Measurements from ENCODE around the gene PARL. TPM values are rescaled to one million over a fixed set of nuclear protein-coding genes. Genes with fewer than 3 reads are reported as not detected.

The PARL gene
- total and polyA plus RNA-seq, 9 of the 15 experiments (the other 6 are each of a cell fraction or from before 2014, with no cell fraction given) = 39.5 to 82.4 (median 57.4) TPM

GRCh38 chr3:183884427-183885296 is at the start of gene PARL (continued):
- no peak for TF ChIP-seq MCM7 (IDR thresholded peaks at IDR 0.05)
- no peak for TF ChIP-seq COPS2 (conservative IDR thresholded peaks at IDR 0.05)
- no peak for TF ChIP-seq CEBPB (tag; IDR thresholded peaks at IDR 0.05)
- TF ChIP-seq HDAC1 (IDR thresholded peaks at IDR 0.05) = peak in 1 of 2 experiments; percentile 96; a peak in 2 of 4 replicates
- peak; percentile 70 for TF ChIP-seq PRPF4 (IDR thresholded peaks at IDR 0.05; ENCODE audit: insufficient read depth, low read depth, low read length, poor library complexity, severe bottlenecking)
- no peak for TF ChIP-seq ZNF77 (CRISPR knock-in tag; IDR thresholded peaks at IDR 0.05)
- peak; percentile 95 for TF ChIP-seq ESRRA (IDR thresholded peaks at IDR 0.05; ENCODE audit: borderline replicate concordance, low read depth)
- no peak for TF ChIP-seq ZKSCAN3 (CRISPR knock-in tag; IDR thresholded peaks at IDR 0.05)
- TF ChIP-seq ZNF175 (CRISPR knock-in tag; IDR thresholded peaks at IDR 0.05; ENCODE audit: low read depth) = peak; percentile 56; the same call in 1 of the 2 replicates
- TF ChIP-seq SRF (CRISPR knock-in tag; IDR thresholded peaks at IDR 0.05) = 0 out of 4 replicates have a peak, but pooled peaks of 1 of the 2 experiments have one; percentile 48
- TF ChIP-seq FOXM1 (IDR thresholded peaks at IDR 0.05; ENCODE audit: low read depth) = no peak
- TF ChIP-seq FOXM1 (CRISPR knock-in tag; IDR thresholded peaks at IDR 0.05; ENCODE audit: low read depth) = 0 out of 2 replicates have a peak, but pooled peaks have one; percentile 85
- TF ChIP-seq TCF7 (IDR thresholded peaks at IDR 0.05; ENCODE audit: borderline replicate concordance) = peak; percentile 76; the same call in 1 of the 2 replicates
- peak; percentile 66 for TF ChIP-seq DEAF1 (CRISPR knock-in tag; IDR thresholded peaks at IDR 0.05)
- no peak for TF ChIP-seq HDAC8 (tag; IDR thresholded peaks at IDR 0.05)
- peak; percentile 77 to 81 for TF ChIP-seq RAD21 (CRISPR knock-in tag; conservative IDR thresholded peaks at IDR 0.05 in 1 of 2, IDR thresholded peaks at IDR 0.05 in 1 of 2)
- TF ChIP-seq CBFB (CRISPR knock-in tag; IDR thresholded peaks at IDR 0.05) = peak; percentile 78; the same call in 1 of the 2 replicates
- no peak for TF ChIP-seq FOXO4 (CRISPR knock-in tag; IDR thresholded peaks at IDR 0.05)
